Measurements from ENCODE around the gene DYNLRB1. TPM values are rescaled to one million over a fixed set of nuclear protein-coding genes. Genes with fewer than 3 reads are reported as not detected.

Gene DYNLRB1
- total and polyA plus RNA-seq, 9 of the 15 experiments (the other 6 are each of a cell fraction or from before 2014, with no cell fraction given): 48.7 to 358 (median 121) TPM

DNA sequence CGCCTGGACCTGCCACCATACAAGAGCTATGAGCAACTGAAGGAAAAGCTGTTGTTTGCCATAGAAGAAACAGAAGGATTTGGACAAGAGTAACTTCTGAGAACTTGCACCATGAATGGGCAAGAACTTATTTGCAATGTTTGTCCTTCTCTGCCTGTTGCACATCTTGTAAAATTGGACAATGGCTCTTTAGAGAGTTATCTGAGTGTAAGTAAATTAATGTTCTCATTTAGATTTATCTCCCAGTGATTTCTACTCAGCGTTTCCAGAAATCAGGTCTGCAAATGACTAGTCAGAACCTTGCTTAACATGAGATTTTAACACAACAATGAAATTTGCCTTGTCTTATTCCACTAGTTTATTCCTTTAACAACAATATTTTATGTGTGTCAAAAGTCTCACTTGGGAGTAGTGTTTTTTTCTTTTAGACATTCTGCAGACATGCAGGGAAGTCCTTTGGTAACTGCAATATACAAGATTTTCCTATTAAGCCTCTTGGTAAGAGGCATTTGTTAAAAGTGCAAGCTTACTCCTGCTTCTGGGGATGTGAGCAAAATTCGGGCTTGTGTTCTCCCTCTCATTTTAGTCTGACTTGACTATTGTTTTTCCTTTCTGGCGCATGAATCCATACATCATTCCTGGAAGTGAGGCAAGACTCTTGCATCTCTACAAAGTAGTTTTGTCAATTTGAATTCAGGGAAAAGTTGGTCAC is 8.4 kb upstream of the DYNLRB1 start (continued):
- TF ChIP-seq, protein P1, sequence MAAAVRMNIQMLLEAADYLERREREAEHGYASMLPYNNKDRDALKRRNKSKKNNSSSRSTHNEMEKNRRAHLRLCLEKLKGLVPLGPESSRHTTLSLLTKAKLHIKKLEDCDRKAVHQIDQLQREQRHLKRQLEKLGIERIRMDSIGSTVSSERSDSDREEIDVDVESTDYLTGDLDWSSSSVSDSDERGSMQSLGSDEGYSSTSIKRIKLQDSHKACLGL (CRISPR knock-in tag; IDR thresholded peaks at IDR 0.05; ENCODE audit: borderline replicate concordance, poor library complexity, severe bottlenecking): no peak
- no peak for TF ChIP-seq HCFC1 (IDR thresholded peaks at IDR 0.05; ENCODE audit: low read depth, low read length)

DNA sequence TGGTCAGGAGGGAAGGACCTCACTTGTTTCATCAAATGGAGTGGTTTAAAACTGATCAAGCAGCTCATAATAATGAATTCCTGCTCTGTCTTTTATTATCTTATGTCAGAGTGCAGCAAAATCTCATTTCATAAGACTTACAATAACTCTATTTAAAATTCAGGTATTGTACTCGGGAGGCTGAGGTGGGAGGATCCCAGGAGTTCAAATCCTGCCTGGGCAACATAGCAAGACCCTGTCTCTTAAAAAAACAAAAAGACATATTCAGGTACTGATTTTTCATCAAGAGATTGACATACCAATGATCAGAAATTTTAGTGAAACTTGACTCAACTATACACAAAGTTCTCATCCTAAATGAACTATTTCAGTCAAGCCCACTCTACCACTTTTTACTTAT is 5.6 kb upstream of the DYNLRB1 start:
- no peak overlapping the region for H2AFZ ChIP-seq (ENCODE audit: low read depth, low read length)
- WGBS (ENCODE audit: insufficient coverage, low coverage, missing lambda C conversion rate): 100% methylated on average over 1 of the region's 1 CpG
- in situ Hi-C loops (cut with MboI) (no loop called here), intact Hi-C loops (cut with micrococcal nuclease) (no loop called here)
- no TSS peak for BruUV-seq (replicated peaks)
- no peaks in the 10 kb centered on the region for H3K9me3 ChIP-seq (replicated peaks; ENCODE audit: control insufficient read depth, insufficient read depth, low read depth, low read length)
- CTCF ChIA-PET (ENCODE audit: low intra/inter-chr PET ratio): no interaction called here
- POLR2A ChIA-PET: no interaction called here
- no peak for DNase-seq (ENCODE audit: extremely low read depth in 1 of 4, low spot score in 3 of 4)
- no peak overlapping the region for H3K4me3 ChIP-seq
- peaks cover 53% of the 10 kb centered on the region for H3K36me3 ChIP-seq (ENCODE audit: control insufficient read depth, insufficient read depth, low read length)
- peaks cover 8% of the 10 kb centered on the region; the same call in 2 of the 3 replicates for H3K79me2 ChIP-seq (ENCODE audit: control insufficient read depth, insufficient read depth, low read length)
- H4K20me1 ChIP-seq (replicated peaks; ENCODE audit: control insufficient read depth, insufficient read depth, low read length): no peaks in the 10 kb centered on the region
- TF ChIP-seq USF1 (CRISPR knock-in tag; IDR thresholded peaks at IDR 0.05) (no peak), RBM25 (IDR thresholded peaks at IDR 0.05; ENCODE audit: low read depth, low read length, severe bottlenecking) (peak; percentile 18)
- TF ChIP-seq, protein P2, sequence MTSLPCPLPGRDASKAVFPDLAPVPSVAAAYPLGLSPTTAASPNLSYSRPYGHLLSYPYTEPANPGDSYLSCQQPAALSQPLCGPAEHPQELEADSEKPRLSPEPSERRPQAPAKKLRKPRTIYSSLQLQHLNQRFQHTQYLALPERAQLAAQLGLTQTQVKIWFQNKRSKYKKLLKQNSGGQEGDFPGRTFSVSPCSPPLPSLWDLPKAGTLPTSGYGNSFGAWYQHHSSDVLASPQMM (CRISPR knock-in tag; IDR thresholded peaks at IDR 0.05): no peak
- no peaks in the 10 kb centered on the region for H3K9me1 ChIP-seq (ENCODE audit: control insufficient read depth, insufficient read depth, low read length)
- peaks cover 12% of the 10 kb centered on the region in 2 experiments; a peak in 4 of 5 replicates for H3K4me1 ChIP-seq (replicated peaks in 1 of 2; ENCODE audit: control insufficient read depth in 2 of 2, insufficient read depth in 2 of 2, low read length in 2 of 2)
- no peaks in the 10 kb centered on the region for H3K27me3 ChIP-seq (ENCODE audit: control insufficient read depth in 2 of 2, insufficient read depth in 2 of 2, low read length in 2 of 2)
- no peak for FAIRE-seq
- H3K27ac ChIP-seq (ENCODE audit: extremely low read depth, low read depth, low read length): no peak overlapping the region
- H3K4me2 ChIP-seq (ENCODE audit: insufficient read depth, low read length): no peak overlapping the region
- no peak for ATAC-seq
- H3K9ac ChIP-seq (ENCODE audit: insufficient read depth in 1 of 2, low read depth in 2 of 2, low read length in 2 of 2): no peak overlapping the region

Data from K562 (cell line).